ENCODE results near the gene ATP2B3.

The ATP2B3 gene

DNA sequence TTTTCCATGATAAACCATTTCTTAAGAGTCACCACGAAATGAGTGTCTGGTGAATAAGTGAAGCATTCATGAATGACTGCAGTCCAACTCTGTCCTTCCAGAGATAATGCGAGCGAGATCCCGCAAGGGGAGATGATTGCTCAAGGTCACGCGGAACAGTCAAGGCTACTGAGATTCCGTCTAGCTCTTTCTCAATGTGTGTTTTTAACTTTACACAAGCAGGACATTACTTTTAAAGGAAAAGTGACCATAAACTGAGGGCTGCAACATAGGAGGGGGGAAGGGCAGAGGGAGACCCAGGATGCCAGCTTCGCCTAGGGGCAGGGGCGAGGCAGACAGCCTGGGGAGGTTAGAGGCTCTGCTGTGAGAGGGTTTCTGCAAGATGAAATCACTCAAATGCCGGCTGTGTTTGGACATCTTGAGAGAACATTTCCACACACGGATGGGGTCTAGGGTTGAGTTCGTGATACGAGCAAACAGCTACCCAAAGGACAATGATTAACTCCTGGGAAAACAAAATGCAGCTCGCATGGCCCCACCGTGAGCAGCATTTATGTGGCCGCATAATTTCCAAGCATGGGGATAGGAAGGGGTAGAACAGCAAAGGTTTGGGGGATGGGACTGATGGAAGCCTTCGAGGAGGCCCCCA, 105.3 kb downstream of the ATP2B3 start:
- no peak for FAIRE-seq

DNA sequence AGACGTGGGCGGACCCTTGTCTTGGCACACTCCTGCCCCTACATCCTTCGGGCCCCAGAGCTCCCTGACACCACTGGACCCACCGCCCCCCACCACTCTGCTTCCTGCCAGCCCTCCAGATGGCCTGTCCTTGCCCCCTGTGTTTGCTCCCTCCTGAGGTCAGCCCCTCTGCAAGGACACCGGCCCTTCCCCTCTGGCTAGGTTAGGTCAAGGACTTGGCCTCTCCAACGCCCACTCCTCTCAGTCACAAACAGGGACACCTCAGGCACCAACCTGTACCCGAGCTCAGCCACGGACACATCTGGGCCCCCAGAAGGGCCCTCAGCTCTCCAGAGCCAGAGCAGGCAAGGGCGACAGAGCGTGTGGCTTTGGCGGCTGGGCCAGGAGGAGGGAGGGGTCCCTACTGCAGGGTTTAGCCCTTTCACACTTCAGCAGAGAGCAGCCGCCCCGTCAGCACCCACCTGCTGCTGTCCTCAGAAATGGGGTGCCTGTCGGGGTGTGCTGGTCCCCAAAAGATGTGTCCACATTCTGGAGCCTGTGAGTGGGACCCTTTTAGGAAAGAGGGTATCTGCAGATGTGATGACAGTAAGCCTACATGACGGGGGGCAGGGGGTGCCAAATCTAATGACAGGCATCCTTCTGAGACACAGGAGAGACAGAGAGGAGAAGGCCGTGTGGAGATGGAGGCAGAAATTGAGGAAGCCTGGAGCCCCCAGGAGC, 106.0 kb downstream of the ATP2B3 start:
- FAIRE-seq: no peak

DNA sequence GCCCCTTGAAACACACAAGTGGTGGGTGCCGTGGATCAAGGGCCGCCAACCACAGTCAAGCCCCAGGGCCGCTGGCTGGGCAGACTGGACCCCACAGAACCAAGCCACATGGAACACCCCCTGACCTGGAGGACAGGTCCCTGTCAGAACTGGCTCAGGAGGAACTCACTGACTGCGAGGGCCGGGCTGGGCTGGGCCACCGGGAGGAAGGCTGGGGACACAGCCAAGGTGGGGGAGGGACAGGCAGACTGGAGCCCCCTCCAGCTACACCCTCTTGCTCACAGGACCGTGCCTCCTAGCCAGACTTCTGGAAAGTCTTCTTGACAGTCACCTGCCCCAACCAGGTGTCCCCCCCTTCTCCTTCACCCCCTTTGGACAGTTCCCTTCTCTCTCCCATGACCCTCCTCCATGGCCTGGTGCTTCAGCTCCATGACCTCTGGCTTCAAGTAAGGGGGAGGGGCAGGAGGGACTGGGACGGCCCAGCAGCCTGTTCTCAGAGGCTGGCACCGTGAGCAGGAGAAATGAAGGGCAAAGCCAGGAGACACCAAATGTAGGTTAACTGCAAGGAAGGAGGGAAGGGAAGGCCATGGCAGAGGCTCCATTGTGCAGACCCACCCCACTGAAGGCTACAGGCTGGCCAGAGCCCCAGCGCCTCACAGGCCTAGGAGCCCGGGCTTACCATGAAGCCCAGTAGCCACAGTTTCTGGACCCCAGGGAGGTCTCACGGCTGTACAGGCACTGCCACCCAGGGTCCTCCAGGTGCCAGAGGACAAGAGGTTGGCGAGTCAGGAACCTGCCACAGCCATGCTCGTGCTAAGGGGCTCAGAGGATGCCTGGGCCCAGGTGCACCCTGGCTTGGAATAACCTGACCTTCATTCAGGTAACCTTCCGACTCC, 107.0 kb downstream of the ATP2B3 start:
- no peak for FAIRE-seq

DNA sequence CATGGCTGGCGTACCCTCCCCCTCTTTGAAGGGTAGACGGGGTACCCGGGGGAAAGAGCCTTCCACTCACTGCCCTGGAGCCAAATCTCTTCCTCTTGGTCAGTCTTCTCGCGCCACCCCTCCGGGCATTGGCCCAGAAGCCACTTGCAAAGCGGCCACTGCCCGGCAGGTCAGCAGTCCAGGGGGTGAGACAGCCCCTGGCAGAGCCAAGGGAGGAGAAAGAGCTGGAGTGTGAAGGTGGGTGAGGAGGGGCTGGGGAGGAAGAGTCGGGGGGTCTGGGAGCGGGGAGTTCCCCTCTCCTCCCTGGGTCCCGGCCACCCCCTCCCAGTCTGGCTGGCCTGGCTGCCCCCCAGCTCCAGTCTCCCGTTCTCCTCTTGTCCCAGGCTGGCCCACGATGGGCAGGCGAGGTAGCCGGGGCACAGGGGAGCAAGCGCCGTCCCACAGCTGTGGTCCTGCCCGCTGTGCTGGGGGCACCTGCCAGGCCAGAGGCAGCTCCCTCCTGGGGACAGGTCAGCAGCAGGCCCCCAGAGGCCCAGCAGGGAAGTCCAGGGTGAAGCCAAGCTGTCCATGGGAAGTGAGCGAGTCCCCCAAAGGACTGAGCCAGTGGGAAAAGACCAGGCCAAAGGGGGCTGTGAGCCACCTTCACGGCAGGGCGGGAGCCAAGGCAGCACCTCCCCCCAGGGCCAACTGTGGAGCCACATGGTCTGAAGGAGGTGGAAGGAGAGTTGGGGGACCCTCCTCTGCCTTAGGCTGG, 108.0 kb downstream of the ATP2B3 start:
- no peak for FAIRE-seq

DNA sequence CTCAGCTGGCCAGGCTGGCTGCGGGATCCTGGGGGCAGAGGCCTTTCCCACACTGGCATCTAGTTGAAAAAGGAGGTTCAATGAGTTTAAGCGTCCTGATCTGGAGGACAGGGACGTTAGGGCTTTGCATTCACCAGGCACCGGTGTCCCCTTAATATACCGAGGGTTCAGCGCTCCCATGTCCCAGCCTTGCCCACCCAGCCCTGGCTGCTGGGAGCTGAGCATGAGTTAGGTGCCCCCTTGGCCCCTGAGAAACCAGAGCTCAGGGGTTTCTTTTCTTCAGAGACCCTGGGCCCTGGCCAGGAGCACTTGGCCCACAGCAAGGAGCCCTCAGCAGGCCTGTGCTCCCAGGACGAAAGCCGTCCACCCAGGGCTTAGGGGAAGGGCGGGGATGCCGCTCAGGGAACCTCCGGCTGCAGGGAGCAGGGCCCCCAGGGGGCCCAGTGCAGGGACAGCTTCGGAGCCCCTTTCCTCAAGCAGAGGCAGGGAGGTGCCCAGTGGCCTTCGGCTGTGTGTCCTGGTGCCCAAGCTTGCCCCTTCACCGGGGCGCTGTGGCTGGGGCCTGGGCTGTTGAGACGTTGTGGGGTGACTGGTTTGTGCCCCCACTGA, 108.7 kb downstream of the ATP2B3 start:
- FAIRE-seq: no peak

DNA sequence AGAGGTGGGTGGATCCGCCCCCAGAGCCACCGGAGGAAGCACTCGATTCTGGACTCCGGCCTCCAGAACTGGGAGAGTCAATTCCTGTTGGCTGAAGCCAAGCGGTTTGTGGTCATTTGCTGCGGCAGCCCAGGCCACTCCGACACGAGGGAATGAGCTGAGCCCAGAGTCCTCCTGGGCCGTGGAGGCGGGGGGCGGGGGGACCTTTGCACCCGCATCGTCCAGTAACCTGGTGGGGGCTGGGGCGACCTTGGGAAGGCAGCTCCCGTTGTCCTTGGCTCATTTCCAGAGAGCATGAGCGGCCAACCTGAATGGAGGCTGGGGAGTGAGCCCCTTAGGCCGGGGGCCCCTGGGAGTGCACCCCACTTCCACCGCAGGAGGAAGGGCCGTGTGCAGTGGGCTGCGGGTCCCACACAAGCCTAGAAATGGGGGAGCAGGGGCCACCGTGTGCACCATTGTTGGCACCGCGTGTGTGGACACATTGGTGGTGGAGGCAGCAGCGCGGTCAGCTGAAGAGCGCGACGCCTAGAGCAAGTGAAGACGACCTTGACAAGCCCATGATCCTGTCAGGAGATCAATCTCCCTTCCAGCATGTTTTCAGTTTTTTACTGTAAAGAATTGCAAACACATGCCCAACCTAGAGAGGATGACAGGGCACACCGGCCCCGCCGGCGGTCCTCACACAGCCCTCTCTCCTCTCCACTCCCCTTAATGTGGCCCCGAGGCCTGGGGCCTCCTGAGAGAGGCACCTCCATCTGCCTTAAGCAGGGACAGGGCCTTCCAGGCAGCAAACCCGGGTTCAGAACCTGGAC, 109.6 kb downstream of the ATP2B3 start:
- no peak for FAIRE-seq

DNA sequence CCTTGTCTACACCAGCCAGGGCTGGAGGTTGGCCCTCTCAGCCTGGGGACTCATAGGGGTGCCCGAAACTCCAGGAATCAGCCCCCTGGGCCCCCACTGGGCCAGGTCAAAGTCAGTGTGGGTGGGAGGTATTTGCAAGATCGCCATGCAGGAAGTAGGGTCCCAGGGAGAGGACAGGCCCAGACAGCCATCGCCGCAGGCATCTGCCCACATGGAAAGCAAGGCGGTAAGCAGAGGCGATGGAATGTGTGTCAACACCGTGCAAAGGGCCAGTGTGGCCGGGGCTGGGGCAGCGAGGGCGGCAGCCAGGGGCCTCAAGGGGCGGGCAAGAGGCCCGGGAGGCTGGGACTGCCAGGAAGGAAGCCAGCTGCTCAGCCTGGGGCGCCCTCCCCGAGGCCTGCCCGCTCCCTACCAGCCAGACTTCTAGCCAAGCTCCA, 110.3 kb downstream of the ATP2B3 start:
- no peak for FAIRE-seq

DNA sequence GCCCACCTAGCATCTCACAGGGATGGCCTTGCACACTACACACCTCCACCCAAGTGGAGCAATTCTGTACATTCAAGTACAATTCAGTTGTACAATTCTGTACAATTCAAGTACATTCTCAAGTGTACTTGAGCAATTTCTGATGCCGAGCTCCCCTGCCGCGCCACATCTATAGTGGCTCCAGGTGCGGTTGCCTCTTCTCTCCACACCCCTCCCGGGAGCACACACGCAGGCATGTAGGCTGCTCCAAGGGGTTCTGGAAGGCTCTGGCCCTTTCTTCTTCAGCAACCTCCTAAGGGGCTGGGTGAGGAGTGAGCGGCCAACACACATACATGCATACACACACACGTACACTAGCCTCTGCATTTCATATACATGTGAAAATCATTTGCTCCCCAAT, 110.7 kb downstream of the ATP2B3 start:
- FAIRE-seq: no peak

DNA sequence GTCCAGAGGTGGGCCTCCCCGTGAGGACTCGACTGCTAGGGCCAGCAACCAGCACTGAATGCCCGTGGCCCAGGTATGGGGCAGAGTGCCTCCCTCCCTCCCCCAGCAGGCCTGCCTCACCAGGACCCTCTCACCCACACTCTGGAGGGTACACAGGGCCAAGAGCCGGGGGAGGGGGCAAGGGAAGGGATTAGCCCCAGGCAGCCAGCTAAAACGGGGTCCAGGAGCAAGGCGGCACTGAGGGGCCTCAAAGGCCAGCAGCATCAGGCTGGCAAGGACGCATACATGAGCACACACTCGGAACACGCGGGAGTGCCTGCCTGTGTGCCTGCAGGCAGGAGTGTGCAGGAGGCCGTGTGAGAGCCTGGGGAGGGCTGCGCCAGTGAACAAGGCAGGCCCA, 111.2 kb downstream of the ATP2B3 start:
- FAIRE-seq: no peak

DNA sequence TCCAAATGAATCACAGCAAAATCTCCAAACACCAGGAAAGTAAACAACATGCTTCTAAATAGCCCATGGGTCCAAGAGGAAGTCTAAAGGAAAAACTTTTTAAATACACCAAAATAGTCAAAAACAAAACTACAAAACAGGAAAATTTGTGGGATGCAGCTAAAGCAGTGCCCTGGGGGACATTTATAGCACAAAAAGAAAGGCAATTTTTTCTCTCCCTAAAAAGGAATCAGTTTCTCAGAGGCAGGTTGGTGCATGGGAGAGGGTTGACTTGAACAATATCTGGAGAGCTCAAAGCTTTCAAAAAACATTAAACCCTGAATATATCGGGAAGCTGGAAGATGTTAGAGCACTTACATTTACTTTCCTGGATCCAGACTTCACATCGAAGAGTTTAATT, 113.9 kb downstream of the ATP2B3 start:
- no peak for FAIRE-seq

DNA sequence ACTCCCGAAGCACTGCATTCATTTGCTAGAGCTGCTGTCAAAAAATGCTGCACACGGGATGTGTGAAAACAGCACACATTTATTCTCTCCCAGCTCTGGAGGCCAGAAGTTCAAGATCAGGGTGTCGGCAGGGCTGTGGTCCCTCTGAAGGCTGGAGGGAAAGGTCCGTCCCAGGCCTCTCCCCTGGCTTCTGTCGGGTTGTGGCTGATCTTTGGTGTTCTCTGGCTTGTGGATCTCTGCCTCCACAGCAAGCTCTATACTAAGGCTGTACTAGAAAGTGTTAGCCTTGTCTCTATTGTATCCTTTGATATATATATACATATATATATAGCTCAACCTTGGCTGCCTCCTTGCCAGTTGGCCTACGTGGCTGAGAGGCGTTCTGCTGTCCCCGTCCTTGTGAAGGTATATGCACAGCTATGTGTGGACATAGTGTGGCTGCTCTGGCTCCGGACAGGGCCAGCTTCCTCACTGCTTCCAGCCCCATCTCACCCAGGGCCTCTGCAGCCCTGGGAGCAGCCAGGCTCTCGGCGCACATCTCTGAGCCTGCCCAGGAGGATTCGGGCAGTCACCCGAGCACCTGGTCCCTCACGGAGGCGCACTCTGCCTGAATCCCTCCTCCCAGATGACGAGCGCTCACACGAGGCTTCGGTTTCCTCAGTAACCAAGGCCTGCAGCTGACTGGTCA, 114.6 kb downstream of the ATP2B3 start:
- FAIRE-seq: no peak

All from endometrium (tissue), 2 donors.